G401.6 (cell line): ENCODE measurements around the gene MSI2.
A peak's percentile ranks its signal among the peaks of the same experiment; 100 is the strongest.

ENCODE experiments used
- FAIRE-seq: peaks from 2 replicates; lab custom pipeline; 2012; peaks lifted over from hg19 to GRCh38; lab: Jason Lieb, UNC

The MSI2 gene

DNA sequence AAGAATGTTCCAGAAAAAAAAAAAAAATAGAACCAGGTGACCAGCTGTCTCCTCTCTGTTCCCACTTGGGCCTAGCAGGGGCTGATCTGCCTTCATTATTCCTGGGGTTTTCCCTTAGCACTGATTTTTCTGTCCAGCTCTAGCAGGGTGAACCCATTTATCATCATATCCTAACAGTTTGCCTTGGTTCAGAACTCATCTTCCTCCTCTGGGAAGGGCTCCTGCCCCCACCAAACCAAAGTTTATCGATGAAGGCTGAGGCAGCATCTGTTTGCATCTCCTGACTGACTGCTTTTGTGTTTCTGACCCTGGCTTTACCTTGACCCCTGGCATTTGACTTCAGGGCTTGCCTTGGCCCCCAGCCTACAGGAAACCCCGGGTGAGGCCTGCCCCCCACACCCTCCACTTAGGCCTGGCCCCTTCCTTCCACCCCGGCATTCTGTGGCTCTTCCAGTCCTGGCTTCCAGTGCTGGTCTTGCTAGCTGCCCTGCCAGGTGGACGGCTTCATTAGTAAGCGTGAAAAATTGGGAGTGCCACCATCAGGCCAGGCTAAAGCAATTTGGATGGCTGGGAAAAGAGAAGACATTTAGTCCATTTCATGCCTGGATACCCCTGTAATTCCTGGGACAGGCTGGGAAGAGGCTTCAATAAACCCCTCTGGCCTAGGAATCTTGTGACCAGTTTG lies 323.9 kb downstream of the MSI2 start:
- FAIRE-seq, result no peak

DNA sequence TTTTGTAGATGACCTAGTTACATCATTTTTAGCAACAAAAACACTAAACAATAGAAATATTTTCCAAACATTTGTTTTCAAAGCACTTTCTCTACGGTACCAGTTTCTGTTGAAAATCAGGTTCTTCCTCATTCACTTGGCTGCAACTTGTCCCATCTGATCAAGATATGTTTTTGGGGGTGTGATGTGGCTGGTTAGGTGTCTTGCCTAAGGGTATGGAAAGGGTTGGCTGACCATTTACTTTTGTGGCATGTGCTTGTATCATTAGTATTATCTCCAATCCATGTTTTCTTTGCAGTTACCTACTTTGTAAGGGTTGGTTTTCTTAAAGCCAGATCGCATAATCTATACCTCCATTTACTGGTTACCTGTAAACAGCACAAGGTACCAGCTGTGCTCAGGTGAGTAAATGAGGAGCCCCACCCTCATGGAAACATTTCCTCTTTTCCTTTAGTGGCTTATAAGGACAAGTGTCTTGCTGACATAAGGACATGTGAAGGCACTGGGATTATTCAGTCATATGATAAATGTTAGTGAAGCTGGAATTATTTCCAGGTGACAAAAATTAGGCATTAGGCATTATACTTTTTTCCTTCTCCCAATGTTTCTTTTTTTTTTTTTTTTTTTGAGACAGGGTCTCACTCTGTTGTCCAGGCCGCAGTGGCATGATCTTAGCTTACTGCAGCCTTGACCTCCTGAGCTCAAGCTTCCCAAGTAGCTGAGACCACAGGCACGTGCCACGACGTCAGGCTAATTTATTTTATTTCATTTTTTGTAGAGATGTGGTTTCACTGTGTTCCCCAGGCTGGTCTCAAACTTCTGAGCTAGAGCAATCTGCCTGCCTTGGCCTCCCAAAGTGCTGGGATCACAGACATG lies 326.8 kb downstream of the MSI2 start:
- FAIRE-seq, result no peak

DNA sequence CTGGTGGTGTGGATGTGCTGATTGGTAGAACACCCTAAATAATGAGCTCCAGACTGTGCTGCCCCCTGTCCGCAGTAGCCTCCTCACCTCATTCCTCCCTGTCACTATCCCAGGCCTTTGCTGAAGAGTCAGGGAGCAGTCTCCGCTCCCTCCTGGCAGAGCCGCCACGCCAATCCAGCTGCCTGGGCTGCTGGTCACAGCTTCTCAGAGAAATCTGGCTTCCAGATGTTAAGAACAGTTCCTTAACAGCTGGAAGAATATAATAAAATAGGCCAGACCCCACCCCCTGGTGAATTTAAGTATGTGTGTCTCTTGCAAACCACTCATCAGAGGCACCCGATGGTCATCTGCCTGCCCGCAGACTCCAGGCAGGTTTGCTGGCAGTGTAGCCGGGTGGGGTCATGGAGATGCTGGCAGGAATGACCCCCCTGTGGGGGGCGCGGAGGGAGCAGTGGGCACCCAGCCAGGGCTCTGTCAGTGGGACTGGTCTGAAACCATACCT lies 327.8 kb downstream of the MSI2 start:
- no peak for FAIRE-seq

DNA sequence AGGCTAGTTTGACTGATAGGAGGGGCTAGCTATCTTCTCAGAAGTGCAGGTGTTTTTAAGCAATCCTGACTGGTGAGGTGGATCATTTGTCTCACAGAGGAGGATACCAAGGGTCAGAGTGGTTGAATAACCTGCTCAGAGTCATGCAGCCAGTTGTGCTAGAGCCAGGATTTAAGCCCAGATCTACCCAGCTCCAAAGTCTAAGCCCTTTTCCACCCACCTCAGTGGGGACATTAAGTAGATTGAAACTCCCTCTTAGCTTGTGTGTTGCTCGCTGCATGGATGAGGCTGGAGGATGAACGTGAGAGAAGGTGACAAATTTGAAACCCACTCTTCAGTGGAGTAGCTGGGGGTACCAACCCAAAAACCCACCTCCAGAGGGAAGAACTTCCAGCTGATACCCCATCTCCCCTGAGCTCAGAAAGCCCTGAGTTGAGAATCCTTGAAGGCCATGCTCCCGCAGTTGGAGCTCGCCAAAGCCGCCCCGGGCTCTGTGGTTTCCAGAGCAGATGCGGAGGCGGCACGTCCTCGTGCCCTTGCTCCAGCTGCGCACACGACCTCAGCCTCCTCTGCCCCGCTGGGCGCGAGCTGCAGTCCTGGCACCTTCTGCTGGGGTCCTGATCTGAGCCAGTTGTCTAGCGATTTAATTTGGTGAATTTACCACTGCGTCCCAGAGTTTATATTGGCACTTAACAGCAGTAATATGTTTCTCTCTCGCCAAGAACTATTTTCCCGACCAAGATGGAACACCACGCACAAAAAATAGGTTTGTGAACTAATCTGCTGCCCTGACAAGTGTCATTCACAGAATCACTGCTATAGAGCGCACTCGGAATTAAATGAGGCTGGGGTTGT lies 329.2 kb downstream of the MSI2 start:
- FAIRE-seq, result no peak

DNA sequence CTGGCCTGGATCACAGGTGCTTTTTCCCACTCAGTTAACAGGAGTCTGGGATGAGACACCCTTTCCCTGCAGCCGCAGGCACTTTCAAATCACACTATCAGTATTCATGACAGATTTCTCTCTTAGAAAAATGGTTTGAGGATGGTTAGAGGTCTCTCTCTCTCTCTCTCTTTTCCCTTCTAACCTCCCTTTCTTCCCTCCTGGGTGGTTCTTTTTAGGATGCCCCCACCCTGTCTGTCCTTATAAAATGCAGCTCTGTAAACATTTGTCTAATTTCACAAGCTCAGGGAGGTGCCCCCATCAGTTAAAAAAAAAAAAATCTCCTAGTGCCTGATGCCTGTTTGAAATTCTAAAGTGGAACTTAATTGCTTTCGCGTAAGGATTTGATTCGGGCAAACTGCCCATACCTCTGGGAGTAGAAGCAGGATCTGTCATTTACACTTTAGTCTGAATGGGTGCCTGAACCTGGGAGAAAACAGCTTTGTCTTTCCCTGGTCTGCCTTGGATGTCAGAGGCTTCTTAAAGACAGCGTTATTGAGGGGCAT lies 329.9 kb downstream of the MSI2 start:
- no peak for FAIRE-seq

DNA sequence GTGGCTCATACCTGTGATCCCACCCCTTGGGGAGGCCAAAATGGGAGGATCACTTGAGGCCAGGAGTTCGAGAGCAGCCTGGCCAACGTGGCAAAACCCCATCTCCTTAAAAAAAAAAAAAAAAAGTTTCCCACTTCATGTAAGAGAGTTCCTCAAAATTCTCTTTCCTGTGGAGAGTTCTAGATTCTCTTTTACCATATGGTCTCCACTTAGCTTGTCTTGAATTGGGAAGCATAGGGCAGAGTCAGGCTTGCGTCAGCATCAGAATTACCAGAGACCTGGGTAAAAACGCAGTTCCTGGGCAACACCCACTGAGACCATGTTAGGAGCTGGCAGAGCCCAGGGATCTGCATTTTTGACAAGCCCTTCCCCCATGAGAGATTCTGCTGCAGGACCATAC lies 330.4 kb downstream of the MSI2 start:
- FAIRE-seq, result no peak

DNA sequence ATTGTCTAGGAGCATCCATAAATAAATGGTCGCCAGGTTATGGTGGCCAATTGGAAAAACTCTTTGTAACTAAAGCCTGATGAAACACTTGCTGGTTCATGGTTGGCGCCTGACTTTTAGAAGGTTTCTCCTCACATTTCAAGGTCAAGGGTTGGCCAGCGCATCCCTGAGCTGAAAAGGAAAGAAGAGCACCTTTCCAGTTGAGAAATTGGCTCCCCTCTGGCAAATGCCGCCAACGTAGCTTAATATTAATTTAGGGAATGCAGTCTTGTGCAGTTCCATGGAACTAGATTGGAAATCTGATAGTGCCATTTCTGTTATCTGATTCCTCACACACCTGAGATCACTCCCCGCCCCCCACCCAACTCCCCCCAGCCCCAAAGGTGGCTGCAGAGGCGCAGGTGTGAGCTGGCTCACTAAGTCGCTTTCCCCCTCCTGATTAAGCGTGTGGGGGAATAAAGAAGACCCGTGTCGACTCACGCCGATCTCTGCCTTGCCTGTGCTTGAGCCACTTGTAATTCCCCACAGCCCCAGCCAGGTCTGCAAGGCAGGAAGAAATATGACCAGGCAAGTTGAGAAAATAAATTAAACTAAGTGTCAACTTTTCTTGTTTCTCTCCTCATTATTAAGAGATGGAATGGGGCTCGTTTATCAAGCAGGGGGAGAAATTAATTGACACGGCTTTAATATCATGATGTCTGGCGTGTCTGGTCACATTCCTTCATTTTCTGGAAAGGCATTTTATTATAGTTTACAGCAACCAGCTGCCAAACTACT lies 331.1 kb downstream of the MSI2 start:
- no peak for FAIRE-seq

DNA sequence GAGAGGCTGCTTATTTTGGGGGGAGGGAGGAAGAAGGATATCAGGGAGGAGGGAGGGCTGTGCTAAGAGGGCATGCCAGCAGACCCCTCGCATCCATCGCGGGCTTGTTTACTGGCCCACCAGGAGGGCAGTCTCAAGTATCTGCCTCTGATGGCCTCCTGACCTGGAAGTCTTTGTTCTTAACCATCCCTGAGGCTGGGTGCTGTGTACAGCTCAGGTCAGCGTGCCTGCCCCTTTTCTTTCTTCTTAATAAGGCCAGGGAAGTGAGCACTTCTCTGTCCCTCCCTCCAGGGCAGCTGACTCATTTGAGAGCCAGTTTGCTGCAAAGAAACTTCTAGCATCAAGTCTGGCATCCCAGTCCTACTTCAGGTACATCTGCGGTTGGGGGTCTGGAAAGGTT lies 331.8 kb downstream of the MSI2 start:
- no peak for FAIRE-seq

DNA sequence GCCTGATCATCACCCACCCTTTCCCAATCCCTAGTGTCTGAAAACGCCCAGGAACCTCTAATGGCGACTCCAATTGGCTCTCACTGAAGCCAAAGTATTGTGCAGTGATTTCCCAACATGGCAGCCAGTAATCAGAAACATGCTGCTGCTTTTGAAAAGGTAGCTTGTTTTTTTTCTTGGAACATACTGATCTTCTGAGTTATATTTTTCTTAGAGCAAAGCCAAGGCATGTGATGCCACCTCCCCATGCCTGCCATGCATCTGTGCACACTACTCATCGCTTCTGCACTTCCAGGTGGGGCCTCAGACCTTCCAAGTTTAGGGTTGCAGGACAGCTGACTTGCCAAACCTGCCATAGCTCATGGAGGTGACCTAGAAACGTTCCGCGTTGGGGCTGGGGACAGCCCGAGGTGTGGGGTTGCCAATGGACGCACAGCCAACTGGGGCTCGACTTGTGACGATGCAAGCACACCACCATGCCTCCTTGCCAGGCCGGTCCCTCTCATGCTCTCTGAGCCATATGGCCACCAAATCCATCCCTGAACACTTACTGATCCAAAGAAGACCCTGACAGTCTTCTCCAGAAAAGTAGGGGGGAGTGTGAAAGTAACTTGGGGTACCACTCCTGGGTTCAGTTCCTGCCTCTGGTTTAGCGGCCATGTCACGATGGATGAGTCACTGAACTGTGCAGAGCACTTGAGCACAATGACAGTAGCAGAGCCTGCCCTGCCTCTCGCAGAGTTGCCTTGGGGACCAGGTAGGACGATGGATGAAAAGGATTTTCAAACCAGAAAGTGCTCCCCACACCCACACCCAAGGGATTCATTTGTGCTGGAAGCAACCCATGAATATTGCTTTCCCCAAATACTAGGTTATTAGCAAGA lies 333.1 kb downstream of the MSI2 start:
- no peak for FAIRE-seq

DNA sequence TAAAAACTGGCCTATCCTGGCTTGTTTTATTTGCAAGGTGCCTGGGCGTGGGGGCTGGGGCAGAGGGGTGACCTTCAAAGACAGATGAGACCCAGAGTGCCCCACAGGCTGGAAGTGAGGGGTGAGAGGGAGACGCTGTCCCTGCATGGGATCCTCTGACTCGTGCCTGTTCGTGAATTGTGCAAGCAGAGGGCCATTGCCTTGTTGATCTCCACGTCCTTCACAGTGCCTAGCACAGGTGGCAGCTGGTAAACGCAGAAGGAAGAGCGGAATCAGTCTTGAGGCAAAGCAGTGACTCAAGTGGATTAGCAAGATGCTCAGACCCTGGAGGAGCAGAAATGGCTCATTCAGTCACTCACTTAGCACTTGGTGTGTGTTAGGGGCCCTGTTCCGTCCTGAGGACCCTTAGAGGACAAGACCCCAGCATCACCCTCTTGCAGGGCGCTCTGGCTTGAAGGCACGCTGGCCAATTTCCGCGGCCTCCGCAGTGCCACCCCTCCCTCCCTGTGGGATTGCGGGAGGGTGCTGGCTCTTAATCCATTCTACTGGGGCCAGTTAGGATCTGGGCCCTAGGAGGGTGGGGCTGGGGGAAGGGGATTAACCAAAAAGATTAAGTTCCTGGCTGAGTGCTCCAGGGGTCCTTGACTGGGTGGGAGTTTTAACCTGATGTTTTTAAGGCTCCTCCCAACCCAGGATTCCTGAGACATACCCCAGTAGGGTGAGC lies 337.6 kb downstream of the MSI2 start:
- FAIRE-seq, result no peak

DNA sequence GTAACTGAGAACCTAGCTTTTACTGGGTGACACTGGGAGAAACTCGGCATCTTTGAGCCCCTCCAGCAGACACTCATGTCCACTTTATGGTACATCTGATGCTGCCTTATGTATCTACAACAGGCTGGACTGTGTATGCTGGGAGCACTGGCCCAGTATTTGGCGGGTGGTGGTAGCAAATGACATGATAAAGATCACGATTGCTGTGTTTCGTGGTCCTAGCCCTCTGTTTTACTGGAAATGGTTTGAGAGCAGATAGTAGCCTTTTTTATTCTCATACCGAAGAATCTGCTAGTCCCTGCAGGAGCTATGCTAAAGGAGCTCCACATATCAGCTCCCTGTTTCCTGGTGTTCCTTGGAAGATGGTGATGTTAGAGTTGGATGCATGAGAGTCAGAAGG lies 338.4 kb downstream of the MSI2 start:
- no peak for FAIRE-seq

DNA sequence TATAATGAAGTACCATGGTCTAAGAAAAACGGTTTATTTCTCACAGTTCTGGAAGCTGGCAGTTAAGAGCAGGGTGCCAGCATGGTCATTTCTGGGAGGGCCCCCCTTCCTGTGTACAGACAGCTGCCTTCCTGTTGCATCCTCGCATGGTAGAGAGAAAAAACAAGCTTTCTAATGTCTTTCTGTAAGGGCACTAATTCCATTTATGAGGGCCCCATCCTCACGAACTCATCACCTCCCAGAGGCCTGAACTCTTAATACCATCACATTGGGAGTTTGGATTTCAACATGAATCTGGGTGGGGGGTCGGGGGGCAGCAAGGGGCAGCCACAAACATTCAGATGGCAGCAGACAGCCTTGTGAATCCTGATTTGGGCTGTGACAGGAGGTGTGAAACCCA lies 339.1 kb downstream of the MSI2 start:
- FAIRE-seq, result no peak

DNA sequence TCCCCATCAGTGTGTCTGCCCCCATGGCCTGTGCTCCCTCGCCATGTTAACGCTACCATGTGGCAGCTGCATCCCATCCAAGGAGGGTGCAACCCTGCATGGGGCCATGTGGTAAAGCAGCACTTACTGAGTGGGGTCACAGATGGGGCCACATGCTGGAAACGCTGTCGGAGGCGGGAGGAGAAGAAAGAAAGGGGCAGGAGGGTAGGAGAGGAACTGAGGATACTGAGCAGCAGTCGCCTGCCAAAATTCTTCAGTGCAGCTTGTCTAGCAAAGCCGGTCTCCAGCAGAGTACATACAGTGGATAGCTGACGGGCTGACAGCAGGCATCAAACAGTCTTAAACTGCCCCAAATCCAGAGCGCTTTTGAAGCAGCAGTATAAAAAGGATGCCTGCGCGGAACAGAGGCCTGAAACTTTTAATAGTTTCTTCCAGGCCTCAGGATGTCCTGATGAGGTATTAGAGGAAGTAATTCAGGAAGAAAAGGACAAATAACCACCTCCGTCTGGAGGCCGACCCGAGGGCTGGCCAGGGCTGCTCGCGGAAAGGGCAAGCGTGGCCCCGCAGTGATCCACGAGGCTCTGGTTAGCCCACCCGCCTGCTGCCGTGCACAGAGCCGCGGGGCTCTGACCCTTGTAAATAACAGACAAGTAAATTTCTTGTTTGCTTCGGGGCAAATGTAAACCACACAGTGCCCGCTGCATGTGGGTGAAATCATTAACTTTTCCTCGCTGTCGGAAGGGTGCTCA lies 339.8 kb downstream of the MSI2 start:
- FAIRE-seq, result no peak

DNA sequence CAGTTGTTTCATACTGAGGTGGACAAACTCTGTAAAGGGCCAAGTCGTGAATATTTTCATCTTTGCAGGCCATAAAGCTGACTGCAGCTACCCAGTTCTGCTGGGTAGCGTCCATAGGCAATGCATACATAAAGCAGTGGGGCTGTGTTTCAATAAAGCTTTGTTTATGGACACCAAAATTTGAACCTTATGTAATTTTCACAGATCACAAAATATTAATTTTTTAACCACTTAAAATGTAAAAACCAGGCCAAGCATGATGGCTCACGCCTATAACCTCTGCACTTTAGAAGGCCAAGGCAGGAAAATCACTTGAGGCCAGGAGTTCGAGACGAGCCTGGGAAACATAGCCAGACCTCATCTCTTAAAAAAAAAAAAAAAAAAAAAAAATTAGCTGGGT lies 340.8 kb downstream of the MSI2 start:
- FAIRE-seq, result no peak

DNA sequence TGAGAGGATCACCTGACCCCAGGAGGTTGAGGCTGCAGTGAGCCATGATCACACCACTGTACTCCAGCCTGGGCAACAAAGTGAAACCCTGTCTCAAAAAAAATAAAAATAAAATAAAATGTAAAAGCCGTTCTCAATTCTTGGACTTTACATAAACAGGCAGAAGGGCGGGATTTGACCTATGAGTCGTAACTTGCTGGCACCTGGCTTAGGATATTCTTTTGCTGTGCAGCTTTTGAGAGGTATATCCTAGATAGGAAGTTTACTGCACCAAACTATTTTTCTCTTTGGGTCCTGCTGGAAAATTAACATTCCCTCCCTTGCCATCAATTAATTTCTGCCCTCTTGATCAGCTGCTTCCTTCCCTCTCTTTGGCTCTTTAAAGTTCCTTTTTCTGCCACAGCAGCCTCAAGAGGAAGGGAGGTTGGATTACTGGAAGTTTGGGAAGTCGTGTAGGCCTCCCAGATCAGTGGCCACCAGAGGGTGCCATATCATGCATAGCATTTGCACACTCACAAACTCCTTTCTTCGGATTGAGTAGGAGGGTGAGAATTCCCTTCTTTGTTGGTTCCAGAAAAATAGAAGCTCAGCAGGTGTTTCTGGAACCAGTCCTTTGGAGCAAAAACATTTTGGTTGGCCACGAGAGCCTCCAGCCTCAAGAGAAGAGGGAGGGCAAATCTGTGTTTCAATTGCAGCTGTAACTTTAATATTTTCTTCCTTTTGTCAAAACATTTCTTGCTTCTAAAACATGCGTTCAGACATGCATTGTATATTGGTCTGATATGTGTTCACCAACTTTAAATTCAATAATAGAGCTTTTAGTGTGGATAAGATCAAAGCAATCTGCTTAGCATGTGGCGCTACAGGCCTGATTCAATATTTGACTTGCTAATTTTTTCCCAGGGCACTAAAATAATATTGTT lies 341.5 kb downstream of the MSI2 start:
- FAIRE-seq, result peak; percentile 85

DNA sequence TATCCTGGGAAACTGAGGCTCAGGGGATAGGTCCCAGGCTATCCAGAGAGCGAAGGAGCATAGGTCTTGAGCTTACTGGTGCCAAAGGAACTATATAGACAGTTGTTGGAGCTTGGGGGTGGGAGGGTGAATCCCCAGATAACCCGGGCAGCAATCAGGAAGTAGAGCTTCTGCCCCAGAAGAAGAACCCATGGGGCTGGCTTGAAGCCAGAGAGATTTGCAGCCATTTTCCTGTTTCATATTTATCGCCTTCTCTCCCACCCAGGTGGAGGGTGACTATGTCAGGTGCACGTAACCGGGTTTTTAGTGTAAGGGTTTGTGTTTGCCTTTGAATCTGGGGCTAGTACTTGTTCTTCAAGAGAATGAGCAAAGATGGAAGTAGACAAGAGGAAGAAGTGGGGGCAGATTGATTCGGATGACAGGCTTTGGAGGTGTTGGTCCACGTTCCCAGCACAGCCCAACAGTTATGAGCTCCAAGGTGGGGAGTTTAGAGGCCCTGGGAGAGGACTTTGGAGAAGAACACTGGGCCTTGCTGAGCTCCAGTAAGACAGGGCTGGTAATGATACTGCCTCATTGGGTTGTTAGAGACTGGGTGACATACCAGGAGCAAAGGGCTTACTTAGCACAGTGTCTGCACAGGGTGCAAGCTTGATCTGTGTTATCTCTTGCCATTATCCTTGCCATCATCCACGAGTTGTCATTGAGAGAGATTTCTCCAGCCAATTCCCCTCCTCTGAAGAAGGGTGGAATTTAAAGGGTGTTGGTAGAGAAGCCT lies 343.1 kb downstream of the MSI2 start:
- FAIRE-seq, result no peak

DNA sequence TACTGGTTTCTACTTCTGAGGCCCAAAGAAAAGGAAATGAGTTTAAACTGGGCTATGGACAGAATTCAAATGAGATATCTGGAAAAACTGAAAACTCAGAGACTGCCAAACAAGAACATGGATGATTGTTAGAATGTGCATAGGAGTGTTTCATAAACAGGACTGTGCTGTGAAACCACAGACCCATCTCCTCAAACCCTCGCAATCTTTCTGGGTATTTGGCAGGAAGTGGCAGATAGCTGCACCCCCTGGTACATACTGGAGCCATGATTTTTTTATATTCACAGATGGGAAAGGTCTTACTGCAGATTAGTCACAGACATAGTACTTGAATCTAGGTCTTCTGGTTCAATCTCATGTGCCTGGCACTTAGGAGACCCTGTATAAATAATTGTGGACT lies 343.8 kb downstream of the MSI2 start:
- FAIRE-seq, result no peak
